Dedifferentiated amniotic fluid mesenchymal stem cell (primary cell): Measurements from ENCODE around the gene OPCML.

Experiments used
- DNase-seq: peaks from one replicate; pipeline ENCODE4 v3.0.0-alpha.2; 2016; ENCODE audit errors: extremely low spot score

Gene OPCML

DNA sequence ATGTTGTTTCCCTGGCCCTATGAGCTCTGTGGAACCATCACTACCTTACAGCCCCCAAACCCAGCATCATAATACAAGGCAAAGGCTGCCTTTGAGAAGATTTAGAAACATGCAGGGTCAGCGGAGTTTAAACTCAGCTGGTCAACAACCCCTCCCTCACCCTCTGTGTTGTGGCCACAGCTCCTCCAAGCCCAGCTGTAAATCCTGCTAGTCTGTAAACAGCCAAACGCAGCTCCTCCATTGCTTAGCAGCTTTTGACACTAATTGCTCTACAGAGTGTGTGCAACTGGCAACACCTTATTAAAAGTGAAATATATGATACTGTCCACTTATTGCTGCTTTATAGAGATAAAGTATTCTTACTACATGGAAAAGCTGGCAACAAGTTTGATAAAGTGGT lies 29.1 kb downstream of the OPCML start:
- DNase-seq: no peak

DNA sequence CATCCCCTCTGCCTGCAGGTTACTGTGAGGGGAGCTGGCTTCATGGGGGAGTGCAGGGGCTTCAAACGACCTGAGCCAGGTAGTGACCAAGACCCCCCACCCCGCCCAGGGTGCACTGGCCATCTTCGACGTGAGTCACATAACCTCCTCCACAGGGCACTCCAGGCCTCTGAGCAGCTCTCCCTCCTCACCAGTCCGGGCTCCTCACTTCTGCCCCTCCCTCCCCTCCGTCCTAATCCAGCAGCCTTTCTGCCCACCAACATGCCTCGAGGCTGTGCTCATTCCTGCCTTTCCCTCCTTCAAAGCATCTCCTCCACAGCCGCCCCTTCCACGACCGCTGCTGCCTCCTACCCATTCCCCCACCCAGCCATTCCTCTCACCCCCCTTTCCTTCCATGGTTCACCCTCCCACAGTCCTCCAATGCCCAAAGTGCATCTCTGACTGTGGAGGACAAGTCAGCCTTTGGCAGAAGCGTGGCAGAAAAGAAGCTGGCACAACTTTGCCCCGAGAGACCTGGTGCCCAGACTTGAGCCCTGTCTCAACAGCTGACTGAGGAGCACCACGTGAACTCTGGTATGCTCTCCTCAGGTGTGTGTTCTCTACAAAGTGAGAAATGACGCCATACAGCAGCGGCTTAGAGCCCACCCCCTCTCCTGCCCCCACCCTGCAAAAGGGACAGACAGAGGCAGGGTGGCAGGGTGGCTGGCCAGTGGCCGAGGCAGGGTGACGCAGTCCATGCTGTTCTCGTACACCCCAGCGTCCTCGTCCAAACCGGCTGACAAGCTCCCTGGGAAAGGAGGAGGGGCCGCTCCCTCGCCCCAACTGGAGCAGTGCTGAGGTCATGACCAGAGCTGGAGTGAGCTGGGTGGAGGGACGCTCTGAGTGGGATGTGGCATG lies 30.4 kb downstream of the OPCML start:
- no peak for DNase-seq

- DNase-seq: no peak
Measured at GRCh38 chr11:133500936-133501335, 31.4 kb downstream of the OPCML start.

- no peak for DNase-seq
Measured at GRCh38 chr11:133500435-133500834, 31.9 kb downstream of the OPCML start.

- DNase-seq: no peak
Measured at GRCh38 chr11:133498969-133499368, 33.3 kb downstream of the OPCML start.

DNA sequence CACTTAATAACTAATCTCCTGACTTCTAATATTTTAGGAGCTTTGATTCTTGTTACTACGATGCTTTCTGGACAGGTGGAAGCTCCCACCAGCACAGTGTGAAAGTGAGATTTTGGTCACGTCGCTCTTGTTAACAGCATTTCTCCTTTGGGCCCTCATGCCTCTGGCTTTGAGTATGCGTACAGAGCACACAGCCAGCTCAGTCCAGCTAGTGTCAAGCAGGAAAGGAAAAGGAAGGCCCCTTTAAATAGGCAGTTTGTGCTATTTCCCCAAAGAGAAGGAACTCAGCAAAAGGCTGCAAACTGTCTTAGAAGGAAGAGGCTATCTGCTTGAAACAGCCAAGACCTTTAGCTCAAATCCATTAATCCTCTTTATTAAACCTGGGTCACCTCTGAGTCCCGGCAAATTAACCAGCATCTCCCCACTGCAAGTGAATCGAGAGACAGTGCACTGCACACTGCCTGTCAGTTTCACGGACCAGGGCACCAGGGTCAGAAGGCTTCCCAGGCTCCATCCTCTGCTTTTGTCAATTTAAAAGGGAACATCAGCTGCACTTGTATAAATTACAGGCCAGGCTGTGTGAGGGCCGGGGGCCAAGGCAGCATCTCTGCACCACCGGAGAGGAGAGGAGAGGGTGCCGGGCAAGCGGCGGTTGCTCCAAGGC lies 34.7 kb downstream of the OPCML start:
- no peak for DNase-seq

- DNase-seq: no peak
Measured at GRCh38 chr11:133492895-133493294, 39.4 kb downstream of the OPCML start.

DNA sequence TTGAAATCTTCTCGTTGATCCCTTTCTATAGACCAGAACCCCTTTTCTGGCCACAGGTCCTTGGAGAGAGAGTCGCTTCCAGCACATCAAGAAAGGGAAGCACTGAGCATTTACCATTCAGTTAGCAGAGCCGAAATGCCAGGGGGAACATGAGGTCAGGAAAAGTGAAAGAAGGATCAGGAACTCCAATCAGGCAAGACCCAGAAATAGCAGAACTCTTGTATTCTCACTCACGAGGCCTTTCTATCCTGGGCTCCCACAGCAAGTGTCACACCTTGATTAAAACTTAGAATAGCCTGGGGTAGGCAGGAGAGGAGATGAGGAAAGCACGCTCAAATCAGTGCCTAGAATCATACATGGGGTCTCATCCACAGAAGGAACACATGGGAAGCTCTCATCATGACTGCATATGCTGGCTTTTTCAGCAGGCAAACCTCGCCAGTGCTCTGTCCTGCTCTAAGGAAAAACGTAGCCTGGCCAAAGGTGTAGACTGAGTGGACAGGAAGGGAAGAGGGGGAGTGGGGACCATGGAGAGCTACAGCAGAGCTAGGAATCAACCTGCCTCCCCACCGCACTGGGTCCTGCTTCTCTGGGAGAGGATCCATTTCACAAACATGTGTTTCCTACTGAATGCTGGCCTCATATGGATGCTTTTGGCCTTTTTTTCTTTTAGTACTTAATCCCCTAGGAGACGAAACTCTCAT lies 40.5 kb downstream of the OPCML start:
- no peak for DNase-seq

DNA sequence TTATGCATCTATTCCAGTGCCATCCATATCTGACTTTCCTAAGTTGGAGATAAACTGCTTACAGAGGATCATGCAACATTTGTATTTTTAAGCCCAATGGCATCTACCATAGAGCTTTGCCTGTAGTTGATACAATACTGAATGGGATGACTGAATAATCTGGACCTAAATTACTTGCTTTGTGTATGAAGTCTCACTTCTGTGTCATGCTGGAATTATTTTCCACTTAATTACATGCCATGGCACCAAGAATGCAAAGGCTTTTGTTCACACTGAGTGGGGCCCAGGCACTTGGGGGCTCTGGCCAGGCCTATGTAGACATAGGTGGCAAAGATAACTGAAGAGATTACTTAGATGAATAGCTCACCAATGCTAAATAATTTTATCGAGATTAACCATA lies 51.6 kb downstream of the OPCML start:
- no peak for DNase-seq

GRCh38 chr11:133479209-133479608 lies 53.1 kb downstream of the OPCML start:
- no peak for DNase-seq

DNA sequence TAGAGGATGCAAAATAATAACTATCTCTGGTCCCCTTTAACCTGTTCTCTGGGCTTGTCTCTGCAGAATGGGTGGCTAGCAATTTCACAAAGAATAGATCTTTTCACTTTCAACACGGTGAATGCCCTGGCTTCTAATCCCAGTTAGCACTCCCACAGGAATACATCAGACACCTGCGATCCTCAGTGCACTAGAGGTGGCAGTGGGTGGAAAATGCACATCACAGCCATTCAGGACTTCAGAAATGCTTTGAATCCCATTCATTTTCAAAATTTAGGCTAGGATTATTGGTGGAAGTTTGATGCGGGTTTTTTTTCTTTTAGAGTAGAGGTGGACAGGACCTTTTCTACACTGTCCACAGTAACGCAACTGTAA lies 55.1 kb downstream of the OPCML start:
- no peak for DNase-seq

DNA sequence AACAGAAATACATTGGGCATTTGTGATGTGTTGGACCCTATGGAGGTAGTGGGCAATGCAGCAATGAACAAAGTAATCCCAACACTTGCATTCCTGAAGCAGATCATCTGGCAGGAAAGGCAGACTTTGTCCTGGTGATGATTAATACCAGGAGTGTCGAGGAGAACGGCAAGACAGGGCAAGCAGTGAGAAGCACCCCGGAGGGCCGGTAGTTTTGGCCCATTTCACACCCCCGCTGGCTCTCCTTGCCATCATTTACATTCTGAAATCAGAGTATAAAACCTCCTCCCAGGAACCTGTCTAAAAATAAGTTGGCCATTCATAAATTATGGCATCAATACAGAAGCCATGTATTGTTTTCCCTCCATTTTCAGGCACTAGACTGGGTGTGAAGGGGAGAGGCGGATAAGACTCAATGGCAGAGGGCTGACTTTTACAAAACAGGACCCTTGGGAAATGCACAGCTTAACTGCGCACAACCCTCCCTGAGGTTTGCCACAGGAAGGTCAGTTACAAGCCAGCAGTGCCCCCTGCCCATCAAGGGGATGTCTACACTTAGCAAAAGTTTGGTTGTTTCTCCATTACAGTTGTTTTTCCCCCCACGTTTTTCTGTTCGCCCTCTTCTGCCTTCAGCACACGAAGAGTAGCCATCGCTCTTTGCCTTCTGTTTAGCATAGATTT lies 55.6 kb downstream of the OPCML start:
- no peak for DNase-seq

GRCh38 chr11:133474461-133474860 lies 57.8 kb downstream of the OPCML start:
- no peak for DNase-seq

- DNase-seq: no peak
Measured at GRCh38 chr11:133467686-133468085, 64.6 kb downstream of the OPCML start.

DNA sequence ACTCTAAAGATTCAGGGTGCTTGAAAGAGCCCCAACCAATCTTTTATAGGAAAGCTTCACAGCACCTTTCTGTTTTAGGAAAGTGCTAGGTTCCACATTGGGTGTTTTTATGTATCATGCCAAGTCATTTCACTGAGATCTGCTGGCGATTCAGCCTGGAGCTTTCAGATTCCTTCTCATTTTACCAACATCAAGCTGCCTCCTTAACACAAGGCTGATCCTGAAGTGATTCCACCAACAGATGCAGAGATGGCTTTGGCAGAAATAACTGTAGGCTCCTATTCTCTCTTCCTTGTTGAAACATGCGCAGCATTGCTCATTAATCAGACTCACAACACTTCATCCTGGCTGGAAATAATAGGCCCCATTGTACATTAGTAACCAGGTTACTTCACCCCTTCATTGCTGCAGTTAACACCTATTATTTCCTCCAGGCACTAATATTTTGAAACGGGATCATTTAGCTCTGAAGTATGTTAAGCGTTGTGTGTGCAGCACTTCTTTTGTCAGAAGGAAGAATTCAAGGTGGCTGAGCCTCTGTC lies 89.0 kb downstream of the OPCML start:
- no peak for DNase-seq

GRCh38 chr11:133441964-133442660 lies 90.2 kb downstream of the OPCML start:
- no peak for DNase-seq

GRCh38 chr11:133425992-133426391 lies 106.3 kb downstream of the OPCML start:
- no peak for DNase-seq

GRCh38 chr11:133425245-133425644 lies 107.1 kb downstream of the OPCML start:
- no peak for DNase-seq

- no peak for DNase-seq
Measured at GRCh38 chr11:133418218-133418617, 114.1 kb downstream of the OPCML start.

GRCh38 chr11:133414506-133414905 lies 117.8 kb downstream of the OPCML start:
- no peak for DNase-seq

DNA sequence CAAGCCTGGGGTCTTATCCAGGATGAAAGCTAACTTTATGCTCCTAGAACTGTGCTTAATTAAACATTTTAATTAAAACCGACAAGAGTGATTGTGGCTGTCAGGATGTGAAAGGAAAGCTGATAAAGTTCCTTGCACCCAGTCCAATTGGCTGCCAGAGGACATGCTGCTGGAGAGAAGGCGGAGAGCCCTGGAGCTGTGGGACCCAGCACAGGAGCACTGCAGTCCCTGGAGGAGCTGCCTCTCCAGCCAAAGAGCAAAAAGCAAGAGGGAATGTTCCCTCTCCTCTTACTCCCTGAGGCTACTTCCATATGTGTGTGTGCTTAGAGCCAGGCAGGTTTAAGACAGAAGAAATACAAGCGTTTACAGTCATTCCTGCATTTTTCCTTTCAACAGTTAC lies 118.6 kb downstream of the OPCML start:
- DNase-seq: no peak
